ENCODE results near the gene CPED1.
"Not testable (repeated sequence)": the region's sequence is repeated elsewhere in the genome, so short reads cannot be mapped to it uniquely, and the experiment has no call there.

The CPED1 gene

DNA sequence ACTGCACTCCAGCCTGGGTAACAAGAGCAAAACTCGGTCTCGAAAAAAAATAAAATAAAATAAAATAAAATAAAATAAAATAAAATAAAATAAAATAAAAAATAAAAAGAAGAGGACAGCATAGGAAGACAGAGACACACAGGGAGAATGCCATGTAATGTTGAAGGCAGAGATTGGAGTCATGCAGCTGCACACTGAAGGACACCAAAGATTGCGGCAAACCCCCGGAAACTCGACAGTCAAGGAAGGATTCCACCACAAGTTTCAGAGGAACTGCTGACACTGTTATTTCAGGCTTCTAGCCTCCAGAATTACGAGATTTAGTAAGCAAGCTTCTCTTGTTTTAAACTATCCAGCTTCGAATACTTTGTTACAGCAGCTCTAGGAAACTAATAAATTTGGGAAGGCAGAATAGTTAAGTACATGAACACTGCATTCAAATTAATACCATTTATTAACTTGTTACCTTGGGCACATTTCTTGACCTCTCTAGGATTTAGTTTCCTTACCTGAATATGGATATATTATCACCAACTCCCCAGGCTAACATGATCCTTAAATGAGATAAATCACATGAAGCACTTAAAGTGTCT is 9.5 kb downstream of the CPED1 start:
- DNase-seq = no peak

DNA sequence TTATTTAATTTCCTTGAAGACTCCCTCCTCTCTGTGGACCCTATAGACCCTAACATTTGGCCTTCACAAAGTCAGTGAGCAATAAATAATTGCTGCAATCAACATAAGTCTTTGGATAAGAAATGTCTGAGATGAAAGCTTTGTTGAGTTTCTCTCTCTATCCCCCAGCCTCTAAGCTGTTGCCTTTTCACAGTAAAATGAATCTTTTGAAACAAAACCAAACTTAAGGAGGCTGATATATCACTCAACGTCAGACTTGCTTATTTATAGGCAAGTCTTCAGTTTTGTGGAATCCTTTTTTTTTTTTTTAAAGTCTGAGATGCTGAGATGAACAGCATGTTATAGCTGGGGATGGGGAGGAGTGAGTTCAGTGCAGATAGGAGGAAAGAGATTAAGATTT is 10.0 kb downstream of the CPED1 start:
- DNase-seq = no peak

DNA sequence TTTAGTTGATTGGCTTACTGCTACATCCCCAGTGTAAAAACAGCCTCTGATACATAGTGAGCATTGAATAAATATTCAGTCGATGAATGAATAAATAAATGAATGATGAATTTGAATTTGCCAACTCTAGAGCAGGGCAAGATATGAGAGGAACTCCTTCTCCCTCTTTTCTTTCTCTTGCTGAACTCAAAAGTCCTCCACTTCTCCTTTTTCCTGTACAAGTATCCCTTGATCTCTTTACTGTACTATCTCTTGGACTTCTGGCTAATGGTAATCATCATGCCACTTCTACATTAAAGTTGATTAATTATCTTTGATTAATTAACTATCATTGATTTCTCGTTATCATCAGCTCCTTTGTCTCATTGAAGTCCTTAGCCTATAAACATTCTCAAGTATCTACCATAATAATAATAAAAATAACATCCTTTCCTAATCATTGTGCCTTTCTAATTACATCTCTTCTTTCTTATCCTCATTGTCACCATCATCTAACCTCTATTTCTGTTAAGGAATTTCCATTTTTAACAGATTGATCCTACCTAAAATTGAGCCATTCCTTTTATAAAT is 10.6 kb downstream of the CPED1 start:
- no peak for DNase-seq

DNA sequence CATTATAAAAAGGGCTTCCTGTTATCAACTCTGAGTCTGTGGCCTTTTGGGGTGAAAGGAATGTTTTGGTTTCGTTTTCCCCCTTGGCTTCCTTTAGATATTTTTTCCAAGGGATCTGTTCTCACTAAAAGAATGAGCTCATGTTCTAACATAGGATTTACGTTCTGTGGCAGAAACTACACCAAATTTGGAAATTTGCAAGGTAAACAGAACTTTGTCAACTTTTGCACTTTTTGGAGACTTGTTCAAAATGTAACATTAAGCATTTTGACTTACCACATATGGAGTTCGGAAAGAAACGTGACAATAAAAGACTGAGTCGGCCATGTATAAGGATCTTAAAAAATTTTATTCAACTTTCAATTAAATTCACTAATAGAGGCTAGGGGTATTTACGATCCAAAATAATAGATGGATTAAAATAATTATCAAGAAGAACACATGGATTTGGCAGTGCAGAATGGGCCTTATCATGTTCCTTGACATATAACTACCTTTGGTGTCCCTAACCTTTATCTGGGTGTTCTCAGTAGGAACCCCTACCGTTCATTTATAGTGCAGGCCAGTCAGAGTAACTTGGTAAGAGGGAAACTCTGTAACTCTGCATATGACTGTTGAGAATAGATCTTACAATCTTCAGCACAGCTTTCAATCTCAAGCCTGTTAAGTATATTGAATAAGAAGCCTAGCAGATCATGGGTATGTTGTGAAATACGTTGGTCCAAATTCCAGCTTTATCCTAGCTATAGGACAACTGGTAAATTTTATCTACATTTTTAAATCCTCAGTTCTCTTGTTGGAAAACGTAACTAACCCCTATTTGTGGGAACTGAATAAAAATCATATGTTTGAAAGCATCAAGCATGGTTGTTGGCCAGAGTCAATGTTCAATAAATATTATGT is 11.8 kb downstream of the CPED1 start:
- no peak for DNase-seq

DNA sequence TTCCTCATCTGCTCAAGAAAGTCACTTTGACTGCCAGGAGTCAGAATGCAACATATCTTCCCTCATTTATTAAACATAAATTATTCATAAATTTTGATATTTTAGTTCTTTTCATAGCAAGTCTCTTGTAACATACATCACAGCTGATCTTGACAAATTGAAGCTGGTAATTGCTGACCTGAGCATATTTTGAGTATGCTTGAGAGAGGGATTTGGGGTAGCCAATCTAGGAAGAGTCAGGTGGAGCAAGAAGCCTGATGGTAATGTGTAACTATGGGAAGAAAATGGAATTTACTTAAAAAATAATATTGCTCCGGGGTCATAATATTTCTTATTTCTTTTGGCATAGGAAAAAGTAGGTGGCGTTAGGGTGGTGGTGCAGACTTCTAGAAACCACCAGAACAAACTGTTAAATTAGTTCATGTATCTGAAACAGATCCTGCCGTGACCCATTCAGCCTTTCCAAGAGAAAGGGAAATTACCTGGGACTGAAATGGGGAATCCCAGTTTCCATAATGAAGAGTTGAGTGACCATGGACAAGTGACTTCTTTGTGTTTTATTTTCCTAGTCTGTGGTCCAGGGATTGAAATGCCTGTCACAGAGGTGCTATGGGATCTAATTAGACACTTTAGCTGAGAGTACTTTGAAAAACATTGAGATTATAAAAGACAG is 12.9 kb downstream of the CPED1 start:
- no peak for DNase-seq

DNA sequence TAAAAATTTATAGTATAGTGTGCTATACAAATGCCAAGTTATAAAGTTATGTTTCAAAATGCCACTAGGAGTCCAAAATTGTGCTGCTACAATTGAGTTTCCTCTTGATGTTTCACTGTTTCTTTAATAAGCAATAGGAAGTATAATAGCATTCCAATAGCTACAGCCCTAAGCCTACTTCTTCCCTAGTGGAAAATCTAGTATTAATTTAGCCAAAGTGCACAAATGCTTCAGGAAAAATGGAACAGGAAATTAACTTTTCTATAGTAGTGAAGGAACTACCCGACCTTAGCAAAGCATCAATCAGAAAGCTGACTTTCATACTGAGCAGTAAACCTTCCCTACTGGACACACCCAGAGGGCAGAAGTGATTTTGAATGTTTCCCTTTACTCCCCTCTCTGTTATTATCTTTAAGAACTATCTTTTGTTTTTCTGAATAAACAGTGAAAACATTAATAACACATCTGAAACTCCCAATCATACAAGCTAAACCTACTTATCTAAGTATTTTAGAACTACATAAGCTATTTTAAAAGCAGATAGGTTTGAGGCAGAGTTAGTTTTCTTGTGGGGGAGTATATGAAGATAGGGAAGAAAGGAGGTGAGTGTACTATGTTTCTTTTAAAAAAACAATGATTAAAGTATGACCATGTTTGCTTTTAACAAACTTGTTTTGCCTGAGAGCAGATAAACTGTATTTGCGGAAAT is 13.7 kb downstream of the CPED1 start:
- DNase-seq = no peak

DNA sequence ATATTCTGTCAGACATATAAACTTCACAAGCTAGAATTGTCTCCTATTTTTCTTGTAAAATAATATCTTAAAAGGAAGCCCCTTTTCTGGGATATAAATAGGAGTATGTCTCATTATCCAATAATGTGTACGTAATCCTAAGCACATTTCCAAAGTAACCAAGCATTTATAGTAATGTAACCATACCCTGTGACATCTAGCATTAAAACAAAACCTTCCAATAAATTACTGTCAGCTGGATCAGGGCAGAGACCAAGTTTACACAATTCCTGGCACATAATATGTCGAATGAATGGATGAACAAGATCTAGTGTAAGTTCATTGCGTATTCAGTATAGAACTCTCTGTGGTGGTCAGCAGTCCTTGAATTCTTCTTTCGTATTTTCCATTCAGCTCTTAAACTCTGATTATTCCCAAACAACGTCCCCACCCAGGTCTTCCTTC is 14.3 kb downstream of the CPED1 start:
- no peak for DNase-seq

DNA sequence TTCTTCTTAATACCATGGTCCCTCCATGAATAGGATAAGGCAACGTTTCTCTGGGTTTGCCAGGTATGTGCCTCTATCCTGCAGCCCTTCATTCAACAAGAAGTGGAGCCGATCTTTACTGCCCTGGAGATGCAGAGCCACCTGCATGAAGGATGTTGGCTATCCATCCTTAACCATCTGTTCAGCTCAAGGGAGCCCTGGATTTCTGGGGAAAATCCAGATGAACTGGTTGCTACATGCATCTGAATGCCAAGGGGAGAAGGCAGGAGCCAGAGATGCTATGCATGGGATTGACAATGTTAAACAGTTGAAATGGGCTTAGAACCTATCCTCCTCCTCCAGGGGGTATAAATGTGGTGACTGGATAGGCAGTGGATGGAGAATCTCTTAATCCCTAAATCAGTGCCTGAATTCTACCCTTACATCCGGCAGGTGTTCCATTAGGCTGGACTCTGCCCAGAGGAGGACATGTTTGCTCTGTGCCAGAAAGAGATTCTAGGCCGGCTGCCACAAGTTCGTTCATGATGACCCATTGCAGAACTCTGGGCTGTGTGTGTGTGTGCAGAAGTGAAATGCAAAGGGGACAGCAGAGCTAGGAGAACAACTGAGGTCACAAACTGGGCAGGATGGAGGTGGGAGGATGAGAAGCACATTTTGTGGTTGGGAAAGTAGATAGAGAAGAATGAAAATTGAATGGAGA is 15.6 kb downstream of the CPED1 start:
- DNase-seq = no peak

DNA sequence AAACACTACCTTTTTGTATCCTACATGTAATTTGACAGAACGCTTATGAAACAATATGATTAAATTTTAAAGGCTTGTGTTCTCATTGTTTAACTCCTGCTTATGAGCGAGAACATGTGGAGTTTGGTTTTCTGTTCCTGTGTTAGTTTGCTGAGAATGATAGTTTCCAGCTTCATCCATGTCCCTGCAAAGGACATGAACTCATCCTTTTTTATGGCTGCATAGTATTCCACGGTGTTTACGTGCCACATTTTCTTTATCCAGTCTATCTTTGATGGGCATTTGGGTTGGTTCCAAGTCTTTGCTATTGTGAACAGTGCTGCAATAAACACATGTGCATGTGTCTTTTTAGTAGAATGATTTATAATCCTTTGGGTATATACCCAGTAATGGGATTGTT is 16.5 kb downstream of the CPED1 start:
- DNase-seq = not testable (repeated sequence)

DNA sequence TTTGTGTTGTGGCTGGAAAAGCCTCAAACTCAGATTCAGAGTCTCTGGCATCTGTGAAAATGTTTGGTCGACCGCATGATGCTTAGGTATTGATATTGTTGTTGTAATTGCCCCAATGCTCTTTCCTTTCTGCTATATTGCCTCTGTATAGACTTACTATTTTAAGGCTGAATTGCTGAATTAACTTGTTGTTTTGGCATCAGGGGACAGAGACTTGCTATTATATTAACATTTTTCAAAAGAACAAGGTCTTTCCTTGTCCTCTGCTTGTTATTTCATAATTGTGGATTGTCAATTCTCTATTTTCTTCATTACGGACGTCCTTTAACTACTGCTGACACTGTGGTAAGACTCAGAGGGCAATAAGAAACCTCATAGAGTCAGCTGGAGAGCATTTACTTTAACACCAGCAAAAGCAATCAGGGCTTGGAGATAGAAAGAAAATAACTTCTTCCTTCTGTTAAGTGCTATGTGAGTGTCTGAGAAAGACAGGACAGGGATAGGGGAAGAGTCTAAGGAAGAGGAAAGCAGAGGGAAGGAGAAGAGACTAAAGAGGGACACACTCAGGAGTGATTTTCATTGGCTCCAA is 17.6 kb downstream of the CPED1 start:
- DNase-seq = no peak

DNA sequence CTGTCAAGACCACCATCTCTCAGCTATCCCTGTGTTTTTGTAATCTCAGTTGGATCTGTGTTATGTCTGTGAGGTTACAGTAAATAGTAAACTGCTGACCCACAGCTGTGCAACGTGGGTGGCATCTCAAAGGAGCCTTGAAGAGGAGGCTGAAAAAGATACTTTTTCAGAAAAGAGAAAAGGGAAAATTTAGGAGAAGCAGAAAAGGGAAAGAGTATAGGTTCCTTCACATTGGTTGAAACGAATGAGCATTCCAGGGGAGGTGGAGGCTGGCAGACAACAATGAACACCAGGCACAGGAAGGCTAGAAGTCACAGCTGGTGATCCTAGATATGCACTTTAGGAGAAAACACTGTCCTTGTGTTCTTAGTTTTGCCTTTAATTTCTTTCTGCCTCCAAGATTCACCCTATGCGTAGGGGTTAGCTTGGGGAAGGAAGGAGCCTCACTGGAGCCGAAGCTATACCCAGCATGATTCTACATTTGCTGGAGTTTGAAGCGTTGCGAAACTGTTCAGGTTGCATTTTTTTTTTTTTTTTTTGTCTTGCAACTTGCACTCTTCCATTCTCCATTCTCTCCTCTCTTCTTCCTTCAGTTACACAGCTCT is 18.3 kb downstream of the CPED1 start:
- DNase-seq = no peak

DNA sequence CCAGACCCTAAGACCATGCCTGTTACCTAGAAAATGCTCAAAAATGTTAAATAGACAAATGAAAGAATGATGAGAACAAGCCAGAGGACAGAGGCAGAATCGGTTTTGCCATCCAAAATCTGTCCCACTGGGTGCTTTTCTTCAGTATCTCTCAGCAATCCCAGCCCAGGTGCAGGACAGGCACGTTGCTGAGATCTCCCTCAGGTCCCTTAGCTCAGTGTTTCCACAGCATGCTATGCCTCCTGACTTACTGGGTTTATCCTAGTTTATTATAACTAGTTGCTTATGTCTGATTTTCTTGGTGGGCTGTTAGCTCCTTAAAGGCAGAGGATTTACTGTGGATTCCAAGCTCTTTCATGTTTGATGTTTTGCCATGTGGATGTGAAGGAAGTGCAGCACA is 20.3 kb downstream of the CPED1 start:
- no peak for DNase-seq

DNA sequence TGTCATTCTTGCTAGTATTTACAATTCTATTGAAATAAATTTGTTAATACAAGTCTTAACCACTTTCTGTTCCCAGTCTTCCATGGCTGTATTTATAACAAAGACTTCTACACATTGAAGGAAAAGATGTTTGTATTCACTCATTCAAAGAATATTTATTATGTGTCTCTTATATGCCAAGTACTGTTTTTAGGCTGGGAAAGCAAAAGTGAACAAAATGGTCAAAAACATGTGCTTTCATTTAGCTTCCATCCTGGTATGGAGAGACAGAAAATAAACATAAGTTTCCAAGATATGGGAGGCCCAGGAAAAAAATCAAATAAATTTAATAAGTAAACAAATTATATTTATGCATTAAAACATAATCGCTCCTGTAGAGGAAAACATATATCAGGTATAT is 22.9 kb downstream of the CPED1 start:
- no peak for DNase-seq

DNA sequence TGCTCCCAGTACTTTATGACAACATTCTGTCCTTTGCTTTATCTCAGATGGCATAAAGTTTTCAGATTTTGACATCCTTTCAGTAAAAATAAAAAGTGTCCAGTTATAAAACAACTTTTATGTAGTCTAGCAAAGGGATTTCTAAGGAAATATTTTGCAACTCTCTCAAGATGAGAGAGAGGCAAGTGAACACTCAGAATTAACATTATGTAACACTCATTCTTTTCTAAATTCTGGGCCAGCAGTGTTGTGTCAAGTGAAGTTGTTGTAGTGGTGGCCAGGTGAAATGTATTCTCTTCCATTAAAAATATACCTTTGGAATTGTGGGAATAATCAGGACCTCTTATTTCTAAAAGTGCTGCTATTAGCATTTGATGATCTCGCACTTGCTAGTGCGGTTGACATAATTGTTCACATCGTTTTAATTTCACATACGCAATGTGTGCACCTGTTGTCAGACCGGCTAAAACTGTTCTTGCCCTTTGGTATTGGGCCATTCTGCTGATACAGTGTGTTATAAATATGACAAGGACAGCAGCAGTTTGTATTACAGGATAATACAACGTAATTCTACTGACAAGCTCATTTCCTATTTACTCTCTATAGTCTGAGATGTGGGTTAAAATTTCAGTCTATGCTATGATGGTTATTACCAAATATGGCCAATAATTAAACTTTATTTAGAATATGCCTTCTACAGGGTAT is 23.8 kb downstream of the CPED1 start:
- no peak for DNase-seq

DNA sequence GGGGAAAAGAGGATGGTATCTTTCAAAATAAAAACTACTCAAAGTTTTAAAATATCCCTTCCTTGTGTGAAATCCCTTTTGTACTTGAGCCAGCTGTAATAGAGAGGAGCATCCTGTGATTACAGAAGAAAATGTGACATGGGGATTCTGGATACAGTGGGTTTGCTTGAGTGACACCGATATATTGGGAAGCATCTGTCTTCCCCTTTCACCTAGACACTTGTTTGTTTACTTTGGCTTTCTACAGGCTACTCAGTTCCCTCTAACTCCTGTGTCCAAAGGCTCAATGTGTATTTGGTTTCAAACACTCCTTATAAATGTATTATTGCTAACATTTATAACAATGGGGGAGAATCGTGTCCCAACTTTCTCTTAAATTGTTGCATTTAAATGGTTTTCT is 24.4 kb downstream of the CPED1 start:
- DNase-seq = no peak

DNA sequence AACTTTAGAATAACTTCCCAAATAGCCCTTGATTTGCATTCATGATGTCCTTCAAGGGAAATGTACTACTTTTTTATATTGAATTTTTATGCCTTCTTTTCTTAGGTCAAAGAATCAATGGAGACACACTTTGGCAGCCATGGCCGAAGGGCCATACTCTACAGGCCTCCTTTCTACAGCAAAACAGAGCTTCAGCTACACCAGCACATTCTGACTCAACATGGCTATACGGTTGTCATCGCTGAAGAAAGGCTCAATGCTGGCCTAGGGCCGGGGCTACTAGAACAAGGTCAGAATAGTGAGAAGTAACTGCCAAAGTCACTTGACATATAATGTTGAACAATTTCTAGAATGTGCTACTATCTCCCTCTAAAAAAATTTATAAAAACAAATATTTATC is 27.0 kb downstream of the CPED1 start:
- DNase-seq = no peak

DNA sequence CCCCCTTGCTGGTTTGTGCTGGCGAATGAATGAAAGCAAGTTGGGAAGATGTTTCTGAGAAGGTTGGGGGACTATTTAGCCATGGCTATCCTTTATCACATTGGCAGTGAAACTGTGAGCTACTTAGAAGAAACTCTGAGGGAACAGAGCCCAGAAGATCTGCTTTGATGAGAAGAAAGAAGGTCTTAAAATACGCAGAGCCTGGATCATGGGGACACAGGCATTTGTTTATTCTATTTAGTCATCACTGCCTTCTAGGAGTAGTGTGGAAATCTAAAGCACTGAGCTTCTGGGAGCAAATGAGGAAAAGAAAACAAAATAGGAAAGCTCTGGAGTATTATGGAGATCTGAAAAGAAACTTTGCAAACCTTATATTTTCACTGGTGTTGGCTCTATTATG is 28.5 kb downstream of the CPED1 start:
- DNase-seq = no peak

DNA sequence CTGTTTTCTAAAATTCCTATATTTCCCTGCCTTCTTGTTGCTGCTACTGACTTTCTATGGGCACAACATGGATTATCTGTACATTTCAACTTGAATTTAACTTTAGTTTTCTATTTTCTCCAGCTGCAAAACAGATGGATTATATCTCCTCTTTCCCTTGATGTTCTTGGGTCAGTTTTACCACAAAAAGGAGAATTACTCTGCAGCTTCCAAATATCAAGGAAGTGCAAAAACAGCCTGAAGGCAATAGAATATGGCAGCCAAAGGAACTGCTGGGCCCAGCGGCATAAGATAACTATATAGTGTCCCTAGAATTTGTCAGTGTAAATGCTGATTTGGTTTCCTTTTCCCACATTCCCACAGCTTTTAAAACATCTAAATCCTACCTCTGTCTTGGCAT is 29.1 kb downstream of the CPED1 start:
- DNase-seq = no peak

DNA sequence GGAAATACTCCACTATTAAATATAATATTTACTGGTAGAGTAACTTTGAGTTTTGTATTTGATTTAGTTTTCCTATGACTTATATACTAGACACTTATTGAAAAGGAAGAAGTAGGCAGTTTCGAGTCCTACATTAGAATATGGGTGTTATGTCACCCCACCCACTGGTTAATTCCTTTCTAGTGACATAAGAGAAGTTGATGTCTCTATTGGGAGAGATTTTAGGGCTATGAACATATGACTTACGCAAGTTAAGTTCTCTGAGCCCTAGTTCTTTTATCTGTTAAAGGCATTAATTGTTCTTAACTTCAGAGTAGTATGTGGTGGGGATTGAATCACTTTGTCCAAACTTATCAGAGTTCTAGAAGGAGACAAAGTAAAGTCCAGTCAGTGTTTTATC is 30.5 kb downstream of the CPED1 start:
- no peak for DNase-seq

DNA sequence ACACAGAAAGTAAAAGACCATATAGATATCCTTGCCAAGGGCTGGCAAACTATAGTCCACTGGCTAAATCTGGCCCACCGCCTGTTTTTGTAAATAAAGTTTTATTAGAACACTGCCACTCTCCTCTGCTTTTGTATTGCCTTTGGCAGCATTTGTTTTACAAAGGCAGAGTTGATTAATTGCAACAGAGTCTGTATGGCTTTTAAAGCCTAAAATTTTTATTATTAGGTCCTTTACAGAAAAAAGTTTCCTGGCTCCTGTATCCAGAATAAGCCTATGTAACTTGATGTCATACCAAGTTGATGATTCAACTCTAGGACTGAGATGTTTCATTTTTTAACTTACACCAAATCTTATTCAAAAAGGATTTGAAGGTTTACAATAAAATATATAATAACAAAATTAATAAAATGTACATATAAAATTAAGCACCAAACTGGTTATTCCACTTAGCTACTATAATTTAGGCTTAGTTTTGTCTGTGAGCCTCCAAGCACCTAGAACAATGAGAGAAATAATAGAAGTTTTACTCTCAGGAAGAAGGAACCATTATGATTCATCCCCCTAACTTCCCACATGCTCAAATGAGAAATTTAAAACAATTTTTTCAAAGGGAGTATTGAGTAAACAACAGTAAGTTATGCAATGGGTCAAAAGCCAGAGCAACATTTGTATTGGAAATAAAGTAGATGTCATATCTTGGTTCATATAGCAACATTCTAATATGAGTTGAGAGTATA is 31.9 kb downstream of the CPED1 start:
- no peak for DNase-seq
